HEK293T (cell line): Measurements from ENCODE around the gene APOBEC3B.

ENCODE experiments used
- ARNT ChIP-seq: fragments of 450-650 bp; IDR thresholded peaks from 2 replicates; pipeline ENCODE4 v1.6.1; 2017; ENCODE audit warnings: mild to moderate bottlenecking
- BHLHE40 ChIP-seq: fragments of 450-650 bp; IDR thresholded peaks from 2 replicates; pipeline ENCODE4 v1.6.1; 2016; ENCODE audit warnings: mild to moderate bottlenecking, moderate library complexity, borderline replicate concordance
- ELF4 ChIP-seq: fragments of 450-650 bp; IDR thresholded peaks from 2 replicates; pipeline ENCODE4 v1.6.1; 2017; ENCODE audit warnings: antibody characterized with exemption
- FOXA1 ChIP-seq: fragments of 450-650 bp; IDR thresholded peaks from 2 replicates; pipeline ENCODE4 v1.6.1; 2016; ENCODE audit warnings: mild to moderate bottlenecking
- L3MBTL2 ChIP-seq: fragments of 450-650 bp; conservative IDR thresholded peaks from 2 replicates; pipeline ENCODE4 v1.6.1; 2016; ENCODE audit warnings: mild to moderate bottlenecking
- SP1 ChIP-seq: fragments of 450-650 bp; IDR thresholded peaks from 2 replicates; pipeline ENCODE4 v1.6.1; 2017
- SUZ12 ChIP-seq: fragments of 450-650 bp; IDR thresholded peaks from 2 replicates; pipeline ENCODE4 v1.6.1; 2016; ENCODE audit warnings: mild to moderate bottlenecking
- ZNF384 ChIP-seq: fragments of 450-650 bp; IDR thresholded peaks from 2 replicates; pipeline ENCODE4 v1.6.1; 2016

DNA sequence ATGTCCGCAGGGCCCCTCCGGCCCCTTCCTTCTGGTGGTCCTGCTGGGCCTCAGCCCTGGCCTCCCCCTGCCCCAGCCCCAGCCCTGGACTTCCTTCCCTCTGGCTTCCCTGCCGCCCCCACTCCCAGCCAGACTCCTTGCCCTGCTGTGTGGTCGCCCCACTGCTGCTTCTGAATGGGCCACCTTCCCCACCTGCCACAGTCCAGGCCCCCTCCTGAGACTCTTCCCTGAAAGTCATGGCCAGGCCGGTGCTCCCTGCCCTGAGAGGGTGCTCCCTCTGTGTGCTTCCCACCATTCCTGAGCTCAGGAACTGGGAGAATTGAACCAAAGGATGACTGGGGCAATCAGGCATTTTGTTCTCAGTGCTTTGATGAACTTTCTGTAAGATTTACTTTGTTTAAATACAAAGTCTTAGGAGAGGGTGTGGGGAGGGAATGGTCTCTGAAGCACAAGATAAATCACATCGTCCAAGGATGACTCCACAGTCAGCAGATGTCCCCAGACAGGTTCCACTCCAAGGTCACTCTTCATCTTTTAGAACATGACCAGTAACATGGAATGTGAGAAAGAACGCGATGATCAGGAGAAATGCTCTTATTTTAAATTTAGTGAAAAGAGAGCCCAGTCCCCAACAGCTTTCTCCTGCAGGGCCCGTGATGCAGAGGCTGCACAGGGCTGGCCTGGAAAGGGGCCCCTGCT lies 39.6 kb downstream of the APOBEC3B start:
- TF ChIP-seq SUZ12 (no peak), ARNT (no peak), ZNF384 (no peak), SP1 (no peak), L3MBTL2 (no peak), ELF4 (no peak), BHLHE40 (no peak), FOXA1 (no peak)
